HL-60 (cell line): ENCODE data around the gene ZNF593.

Experiments
- POLR2AphosphoS5 ChIP-seq: IDR thresholded peaks from 2 replicates; pipeline ENCODE4 v1.6.1; 2012; ENCODE audit warnings: low read depth
- TF ChIP-seq, protein P1 (sequence below): IDR thresholded peaks from one replicate; pipeline ENCODE4 v1.5.1; 2011; ENCODE audit warnings: low read length, control low read depth, inconsistent platforms; ENCODE audit not compliant: insufficient read depth
- TF ChIP-seq, protein P2 (sequence below): IDR thresholded peaks from 2 replicates; pipeline ENCODE4 v1.6.1; 2012; ENCODE audit warnings: low read depth; ENCODE audit not compliant: insufficient replicate concordance

GRCh38 chr1:26190373-26190987 lies 20.8 kb downstream of the ZNF593 start, which contains the start of gene CATSPER4:
- TF ChIP-seq, protein P1, sequence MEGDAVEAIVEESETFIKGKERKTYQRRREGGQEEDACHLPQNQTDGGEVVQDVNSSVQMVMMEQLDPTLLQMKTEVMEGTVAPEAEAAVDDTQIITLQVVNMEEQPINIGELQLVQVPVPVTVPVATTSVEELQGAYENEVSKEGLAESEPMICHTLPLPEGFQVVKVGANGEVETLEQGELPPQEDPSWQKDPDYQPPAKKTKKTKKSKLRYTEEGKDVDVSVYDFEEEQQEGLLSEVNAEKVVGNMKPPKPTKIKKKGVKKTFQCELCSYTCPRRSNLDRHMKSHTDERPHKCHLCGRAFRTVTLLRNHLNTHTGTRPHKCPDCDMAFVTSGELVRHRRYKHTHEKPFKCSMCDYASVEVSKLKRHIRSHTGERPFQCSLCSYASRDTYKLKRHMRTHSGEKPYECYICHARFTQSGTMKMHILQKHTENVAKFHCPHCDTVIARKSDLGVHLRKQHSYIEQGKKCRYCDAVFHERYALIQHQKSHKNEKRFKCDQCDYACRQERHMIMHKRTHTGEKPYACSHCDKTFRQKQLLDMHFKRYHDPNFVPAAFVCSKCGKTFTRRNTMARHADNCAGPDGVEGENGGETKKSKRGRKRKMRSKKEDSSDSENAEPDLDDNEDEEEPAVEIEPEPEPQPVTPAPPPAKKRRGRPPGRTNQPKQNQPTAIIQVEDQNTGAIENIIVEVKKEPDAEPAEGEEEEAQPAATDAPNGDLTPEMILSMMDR = peak; percentile 8
- TF ChIP-seq, protein P2, sequence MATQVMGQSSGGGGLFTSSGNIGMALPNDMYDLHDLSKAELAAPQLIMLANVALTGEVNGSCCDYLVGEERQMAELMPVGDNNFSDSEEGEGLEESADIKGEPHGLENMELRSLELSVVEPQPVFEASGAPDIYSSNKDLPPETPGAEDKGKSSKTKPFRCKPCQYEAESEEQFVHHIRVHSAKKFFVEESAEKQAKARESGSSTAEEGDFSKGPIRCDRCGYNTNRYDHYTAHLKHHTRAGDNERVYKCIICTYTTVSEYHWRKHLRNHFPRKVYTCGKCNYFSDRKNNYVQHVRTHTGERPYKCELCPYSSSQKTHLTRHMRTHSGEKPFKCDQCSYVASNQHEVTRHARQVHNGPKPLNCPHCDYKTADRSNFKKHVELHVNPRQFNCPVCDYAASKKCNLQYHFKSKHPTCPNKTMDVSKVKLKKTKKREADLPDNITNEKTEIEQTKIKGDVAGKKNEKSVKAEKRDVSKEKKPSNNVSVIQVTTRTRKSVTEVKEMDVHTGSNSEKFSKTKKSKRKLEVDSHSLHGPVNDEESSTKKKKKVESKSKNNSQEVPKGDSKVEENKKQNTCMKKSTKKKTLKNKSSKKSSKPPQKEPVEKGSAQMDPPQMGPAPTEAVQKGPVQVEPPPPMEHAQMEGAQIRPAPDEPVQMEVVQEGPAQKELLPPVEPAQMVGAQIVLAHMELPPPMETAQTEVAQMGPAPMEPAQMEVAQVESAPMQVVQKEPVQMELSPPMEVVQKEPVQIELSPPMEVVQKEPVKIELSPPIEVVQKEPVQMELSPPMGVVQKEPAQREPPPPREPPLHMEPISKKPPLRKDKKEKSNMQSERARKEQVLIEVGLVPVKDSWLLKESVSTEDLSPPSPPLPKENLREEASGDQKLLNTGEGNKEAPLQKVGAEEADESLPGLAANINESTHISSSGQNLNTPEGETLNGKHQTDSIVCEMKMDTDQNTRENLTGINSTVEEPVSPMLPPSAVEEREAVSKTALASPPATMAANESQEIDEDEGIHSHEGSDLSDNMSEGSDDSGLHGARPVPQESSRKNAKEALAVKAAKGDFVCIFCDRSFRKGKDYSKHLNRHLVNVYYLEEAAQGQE = no peak
- no peak for TF ChIP-seq POLR2AphosphoS5
